ENCODE data around the gene PRKAG1.
A peak's percentile ranks its signal among the peaks of the same experiment; 100 is the strongest.

The PRKAG1 gene

DNA sequence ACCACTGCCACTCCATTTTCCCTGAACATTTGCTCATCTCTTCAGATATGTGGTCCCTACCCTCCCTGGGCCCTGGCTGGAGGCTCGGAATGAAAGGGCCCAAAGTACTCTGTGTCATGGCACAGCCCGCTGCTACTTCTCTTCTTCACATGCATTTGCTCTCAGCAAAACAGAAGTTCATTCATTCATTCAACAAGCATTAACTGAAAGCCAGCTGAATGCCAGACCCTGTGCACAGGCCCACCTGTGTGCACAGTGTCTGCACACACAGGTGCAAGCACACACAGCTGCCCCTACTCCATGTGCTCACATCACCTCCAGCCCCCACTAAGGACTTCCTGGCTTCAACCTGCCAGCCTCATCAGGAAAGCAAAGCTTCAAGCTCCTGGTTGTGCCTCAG lies 32.7 kb downstream of the PRKAG1 start:
- no peak for DNase-seq (ENCODE audit: low read depth in 2 of 2, low spot score in 1 of 2)

DNA sequence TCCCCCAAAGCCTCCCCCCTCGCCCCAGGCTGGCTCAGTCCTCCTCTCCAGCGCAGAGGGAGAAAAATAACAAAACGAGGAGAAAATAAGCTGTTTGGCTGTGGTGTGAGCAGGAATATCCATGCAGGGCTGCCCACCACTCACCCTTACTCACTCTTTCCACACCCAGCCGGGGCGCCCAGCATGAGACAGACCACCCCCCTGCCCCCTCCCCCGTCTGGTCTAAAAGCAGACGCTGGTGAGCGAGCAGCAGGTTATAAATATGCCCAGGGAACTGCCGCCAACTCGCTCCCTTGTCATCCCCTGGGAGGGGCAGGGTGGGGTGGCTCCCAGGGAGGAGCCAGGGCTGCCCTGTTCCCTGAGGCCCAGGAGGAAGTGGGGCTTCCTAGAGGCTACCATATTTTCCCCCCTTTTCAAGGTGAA lies 33.1 kb downstream of the PRKAG1 start:
- no peak for DNase-seq (ENCODE audit: low read depth in 2 of 2, low spot score in 1 of 2)

DNA sequence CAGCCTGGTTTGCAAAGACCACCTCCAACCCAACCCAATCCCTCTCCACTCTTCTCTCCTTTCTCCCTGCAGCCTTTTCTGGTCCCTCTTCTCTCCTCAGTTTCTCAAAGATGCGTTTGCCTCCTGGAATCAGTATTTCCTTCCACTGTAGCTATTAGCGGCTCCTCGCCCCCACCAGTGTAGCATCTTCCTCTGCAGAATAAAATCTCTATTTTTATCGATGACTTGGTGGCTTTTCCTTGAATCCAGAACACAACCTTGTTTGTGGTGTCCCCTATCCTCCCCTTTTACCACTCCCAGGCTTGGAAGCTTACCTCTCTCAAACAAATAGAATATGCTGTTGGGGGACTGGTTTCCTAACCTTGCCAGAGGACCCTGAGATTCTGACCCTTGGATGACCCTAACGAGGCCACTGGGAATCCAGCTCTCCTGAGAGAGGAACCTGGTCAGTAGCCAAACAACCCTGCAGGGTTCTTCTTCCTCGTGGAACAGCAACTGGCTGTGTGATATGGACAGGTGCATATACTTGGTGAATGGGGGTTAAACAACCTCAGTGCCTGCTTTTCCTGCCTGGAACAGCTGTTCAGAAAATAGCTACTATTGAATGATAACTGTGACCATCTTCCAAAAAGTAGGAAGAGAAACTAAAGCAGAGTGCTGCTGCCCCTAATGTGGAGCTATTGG lies 36.0 kb downstream of the PRKAG1 start:
- no peak for DNase-seq (ENCODE audit: low read depth in 2 of 2, low spot score in 1 of 2)

DNA sequence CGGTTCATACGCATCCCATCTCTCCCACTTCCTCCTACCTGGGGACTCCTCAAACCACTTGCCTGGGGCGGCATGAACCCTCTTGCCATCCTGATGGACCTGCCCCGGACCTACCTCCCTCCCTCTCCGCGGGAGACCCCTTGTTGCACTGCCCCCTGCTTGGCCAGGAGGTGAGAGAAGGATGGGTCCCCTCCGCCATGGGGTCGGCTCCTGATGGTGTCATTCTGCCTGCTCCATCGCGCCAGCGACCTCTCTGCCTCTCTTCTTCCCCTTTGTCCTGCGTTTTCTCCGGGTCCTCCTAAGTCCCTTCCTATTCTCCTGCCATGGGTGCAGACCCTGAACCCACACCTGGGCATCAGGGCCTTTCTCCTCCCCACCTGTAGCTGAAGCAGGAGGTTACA lies 36.8 kb downstream of the PRKAG1 start:
- DNase-seq (ENCODE audit: low read depth in 2 of 2, low spot score in 1 of 2), result no peak

DNA sequence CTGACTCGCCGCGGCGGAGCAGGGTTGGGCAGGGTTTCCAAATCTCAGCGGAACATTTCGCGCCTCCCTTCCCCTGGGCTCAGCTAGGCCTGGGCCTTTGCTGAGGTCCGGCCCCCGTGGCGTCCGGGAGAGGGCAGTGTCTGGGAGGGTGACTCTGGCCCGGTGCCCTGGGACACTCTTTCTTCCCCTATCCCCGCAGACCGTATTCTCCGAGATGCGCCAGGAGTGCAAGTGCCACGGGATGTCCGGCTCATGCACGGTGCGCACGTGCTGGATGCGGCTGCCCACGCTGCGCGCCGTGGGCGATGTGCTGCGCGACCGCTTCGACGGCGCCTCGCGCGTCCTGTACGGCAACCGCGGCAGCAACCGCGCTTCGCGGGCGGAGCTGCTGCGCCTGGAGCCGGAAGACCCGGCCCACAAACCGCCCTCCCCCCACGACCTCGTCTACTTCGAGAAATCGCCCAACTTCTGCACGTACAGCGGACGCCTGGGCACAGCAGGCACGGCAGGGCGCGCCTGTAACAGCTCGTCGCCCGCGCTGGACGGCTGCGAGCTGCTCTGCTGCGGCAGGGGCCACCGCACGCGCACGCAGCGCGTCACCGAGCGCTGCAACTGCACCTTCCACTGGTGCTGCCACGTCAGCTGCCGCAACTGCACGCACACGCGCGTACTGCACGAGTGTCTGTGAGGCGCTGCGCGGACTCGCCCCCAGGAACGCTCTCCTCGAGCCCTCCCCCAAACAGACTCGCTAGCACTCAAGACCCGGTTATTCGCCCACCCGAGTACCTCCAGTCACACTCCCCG lies 37.4 kb downstream of the PRKAG1 start:
- no peak for DNase-seq (ENCODE audit: low read depth in 2 of 2, low spot score in 1 of 2)

DNA sequence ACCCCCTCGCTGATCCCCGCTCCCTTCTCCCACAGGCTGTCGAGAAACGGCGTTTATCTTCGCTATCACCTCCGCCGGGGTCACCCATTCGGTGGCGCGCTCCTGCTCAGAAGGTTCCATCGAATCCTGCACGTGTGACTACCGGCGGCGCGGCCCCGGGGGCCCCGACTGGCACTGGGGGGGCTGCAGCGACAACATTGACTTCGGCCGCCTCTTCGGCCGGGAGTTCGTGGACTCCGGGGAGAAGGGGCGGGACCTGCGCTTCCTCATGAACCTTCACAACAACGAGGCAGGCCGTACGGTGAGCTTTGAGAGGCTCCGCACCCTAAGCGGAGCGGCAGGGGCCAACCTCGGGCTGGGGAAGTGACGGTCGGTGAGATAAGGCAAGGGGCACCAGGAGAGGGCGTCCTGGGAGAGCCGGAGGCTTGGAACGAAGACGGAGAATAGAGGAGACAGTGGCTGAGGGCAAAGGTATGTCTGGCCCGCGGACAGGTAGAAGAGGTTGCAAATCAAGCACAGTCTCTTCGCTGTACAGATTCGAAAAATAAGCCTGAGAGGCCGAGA lies 38.1 kb downstream of the PRKAG1 start:
- DNase-seq (ENCODE audit: low read depth in 2 of 2, low spot score in 1 of 2), result no peak

DNA sequence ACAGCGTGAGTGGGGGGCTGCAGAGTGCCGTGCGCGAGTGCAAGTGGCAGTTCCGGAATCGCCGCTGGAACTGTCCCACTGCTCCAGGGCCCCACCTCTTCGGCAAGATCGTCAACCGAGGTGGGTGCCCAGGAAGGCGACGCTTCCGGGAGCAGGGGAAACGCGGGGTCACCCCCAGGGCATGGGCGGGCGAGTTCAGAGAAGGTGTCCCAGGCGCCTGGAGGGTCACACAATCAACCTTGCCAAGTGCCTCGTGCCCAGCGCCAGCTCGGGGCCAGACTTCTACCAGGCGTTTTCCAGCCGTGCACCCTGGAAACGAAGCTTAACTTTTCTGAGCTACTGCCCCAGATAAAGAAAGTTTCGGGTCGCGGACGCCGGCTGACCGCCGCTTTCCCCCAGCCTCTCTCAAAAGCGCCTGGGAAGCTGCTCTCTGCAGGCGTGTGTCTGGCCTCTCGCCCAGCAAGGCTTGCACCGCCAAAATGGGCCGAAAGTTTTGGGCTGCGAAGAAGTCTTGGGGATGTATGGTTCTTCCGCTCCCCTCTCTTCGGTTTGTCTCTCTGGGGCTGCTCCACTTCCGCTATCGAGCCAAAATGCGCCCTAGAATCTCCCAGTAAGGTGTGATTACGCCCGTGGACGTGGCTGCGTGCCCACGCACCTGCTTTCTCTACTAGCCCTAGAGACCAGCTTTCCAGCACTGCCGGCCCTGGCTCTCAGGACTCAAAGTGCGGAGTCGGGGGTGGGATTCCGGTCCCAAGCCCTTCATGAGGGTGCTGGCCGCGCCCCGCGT lies 38.8 kb downstream of the PRKAG1 start:
- DNase-seq (ENCODE audit: low read depth in 2 of 2, low spot score in 1 of 2), result no peak

DNA sequence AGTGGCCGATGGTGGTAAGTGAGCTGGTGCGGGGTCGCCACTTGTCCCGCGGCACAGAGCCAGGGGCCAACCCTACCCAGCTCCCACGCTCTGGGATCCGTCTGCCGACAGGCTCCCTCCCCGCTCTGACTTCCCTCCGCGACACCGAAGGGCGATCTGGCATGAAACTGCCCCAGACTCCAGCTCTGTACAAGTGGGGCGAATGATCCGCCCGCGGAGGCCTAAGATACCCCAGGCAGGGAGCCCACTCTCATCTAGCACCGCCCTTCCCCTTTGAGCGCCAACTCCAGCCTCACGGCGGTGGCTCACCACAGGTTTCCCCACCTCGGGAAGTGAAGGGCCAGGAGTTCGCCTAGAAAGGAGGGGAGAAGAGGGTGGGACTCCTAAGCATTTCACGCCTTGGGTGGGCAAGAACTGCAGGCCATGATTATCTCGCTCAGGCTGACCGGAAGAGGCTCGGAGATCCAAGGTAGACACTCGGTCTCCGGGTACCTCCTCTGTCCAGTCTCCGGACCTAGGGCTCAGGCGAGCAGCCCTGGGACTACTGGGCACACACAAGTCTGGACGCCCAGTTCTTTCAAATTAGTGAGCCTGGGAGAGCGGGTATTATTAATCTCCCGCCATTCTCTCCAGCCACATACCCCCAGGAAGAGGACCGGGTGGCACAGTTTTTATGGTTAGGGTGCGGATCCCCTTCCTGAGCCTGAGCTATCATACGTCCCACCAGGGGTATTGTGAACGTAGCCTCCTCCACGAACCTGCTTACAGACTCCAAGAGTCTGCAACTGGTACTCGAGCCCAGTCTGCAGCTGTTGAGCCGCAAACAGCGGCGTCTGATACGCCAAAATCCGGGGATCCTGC lies 39.6 kb downstream of the PRKAG1 start:
- no peak for DNase-seq (ENCODE audit: low read depth in 2 of 2, low spot score in 1 of 2)

DNA sequence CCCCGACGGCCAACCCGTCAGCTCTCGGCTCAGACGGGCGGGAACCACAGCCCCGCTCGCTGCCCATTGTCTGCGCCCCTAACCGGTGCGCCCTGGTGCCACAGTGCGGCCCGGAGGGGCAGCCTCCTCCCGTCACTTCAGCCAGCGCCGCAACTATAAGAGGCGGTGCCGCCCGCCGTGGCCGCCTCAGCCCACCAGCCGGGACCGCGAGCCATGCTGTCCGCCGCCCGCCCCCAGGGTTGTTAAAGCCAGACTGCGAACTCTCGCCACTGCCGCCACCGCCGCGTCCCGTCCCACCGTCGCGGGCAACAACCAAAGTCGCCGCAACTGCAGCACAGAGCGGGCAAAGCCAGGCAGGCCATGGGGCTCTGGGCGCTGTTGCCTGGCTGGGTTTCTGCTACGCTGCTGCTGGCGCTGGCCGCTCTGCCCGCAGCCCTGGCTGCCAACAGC lies 40.3 kb downstream of the PRKAG1 start, which contains the start of gene WNT1:
Gene WNT1, plus strand, starts transcription at position 32 of the 450 bp plus-strand sequence. Its CDS starts 329 bp downstream, at position 361.
- no peak for DNase-seq (ENCODE audit: low read depth in 2 of 2, low spot score in 1 of 2)

DNA sequence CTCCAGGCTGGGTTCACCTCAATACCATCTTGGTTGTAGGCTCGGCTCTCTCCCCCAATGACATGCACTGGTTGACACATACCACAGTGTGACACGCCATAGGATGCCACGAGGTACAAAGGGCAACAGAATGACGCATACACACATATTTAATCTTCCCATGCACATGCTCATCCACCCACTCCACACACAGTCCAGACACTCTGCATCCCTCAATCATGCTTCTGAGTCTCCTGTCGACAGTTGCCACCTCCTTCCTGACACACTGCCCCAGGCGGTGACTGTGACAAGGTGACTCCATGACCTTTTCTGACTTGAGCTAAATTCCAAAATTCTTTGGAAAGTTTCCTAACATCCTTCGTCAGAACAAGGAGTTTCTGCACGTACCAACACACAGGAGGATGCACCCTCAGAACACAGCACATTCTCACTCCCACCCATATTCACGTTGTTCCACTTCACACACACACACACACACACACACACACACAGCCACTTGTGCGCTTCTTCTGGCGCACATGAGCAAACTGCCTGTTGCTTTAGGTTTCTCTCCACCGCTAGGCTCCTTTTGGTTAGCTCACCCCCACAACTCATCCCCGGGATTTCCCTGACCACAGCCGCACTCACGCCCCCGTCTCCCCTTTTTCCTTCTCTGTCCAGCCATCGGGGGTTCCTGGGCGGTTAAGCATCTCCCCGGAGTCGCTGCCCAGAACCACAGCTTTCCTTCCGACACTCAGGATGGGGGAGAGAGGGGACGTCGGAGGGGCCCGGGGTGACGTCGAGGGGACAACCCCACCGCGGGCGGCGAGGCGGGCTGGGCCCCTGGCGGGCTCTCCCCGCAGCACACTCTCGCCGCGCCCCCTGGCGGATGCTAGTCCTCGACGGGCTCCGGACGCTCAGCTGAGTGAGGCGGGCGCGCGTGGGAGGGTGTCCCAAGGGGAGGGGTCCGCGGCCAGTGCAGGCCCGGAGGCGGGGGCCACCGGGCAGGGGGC lies 41.0 kb downstream of the PRKAG1 start:
- DNase-seq (ENCODE audit: low read depth in 2 of 2, low spot score in 1 of 2), result peak; percentile 63 to 66

DNA sequence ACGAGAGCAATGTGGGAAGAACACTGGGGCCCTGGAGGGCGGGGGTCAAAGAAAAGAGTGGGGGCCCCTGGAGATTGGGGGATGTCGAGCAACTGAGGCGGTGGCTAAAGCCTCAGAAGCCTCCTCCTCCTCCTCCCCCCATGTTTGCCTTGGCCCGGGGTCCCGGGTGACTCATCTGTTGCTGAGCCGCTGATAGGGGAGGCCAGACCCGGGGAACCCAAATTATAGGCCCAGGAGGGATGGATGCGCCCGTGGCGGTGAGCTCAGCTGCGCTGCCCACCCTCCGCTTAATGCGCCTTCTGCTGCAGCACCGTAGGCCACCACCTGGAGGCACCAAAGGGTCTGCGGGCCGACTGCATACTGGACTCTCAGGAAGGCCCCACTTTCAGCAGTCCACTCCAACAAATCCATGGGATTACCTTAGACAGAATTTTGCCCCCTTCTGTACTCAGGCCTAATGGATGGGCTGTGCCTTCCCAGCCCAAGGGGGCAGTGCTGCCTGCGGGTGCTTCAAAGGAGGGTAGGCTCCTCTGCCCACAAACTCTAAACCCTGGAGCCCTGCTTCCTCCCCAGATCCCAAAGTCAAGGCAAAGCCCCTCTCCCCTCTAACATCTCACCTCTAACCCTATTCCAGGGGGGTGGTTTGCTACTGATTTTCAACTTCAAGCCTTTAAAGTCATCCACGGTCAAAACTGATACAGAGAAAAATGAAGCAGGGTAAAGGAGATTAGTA lies 44.5 kb downstream of the PRKAG1 start:
- DNase-seq (ENCODE audit: low read depth in 2 of 2, low spot score in 1 of 2), result no peak

DNA sequence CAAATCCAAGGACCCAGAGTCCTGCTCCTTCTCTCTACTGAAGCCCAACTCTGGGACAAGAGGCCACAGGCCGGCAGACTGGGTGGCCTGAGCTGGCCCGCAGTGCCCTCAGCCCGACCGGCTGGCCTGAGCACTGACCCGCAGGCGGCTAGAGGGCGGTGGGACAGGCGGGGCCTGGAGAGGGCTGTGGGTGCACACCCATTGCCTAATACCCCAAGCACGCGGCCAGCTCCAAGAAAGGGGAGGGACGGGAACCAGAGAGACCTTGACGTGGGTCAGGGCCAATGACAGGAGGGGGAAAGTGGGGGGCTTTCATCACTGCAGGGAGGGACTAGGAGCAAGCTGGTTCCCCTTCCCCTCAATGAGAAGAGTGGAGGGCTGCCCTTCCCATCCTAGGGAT lies 45.0 kb downstream of the PRKAG1 start:
- DNase-seq (ENCODE audit: low read depth in 2 of 2, low spot score in 1 of 2), result no peak

DNA sequence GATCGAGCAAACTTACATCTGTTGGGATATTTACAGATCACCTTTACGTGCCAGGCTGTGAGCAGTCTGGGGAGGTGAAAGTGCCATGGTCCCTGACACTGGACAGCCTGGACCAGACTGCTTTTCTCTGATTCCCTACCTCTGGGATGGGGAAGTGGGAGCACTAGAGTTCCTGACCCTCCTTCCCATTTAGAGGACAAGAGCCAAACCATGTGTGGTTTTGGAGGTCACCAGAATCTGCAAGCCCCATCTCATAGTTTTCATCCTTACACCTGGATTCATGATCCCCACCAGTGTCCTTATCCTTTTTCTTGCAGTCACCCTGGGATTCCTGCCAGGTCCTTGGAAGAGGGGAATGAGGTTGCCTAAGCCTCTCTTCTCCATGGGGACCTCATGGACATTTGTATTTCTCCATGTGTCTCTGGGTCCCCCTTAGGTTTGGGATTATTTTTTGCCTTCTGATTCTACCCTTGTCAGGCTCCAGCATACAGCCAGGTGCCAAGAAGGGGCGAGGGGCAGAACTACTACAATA lies 45.6 kb downstream of the PRKAG1 start:
- no peak for DNase-seq (ENCODE audit: low read depth in 2 of 2, low spot score in 1 of 2)

DNA sequence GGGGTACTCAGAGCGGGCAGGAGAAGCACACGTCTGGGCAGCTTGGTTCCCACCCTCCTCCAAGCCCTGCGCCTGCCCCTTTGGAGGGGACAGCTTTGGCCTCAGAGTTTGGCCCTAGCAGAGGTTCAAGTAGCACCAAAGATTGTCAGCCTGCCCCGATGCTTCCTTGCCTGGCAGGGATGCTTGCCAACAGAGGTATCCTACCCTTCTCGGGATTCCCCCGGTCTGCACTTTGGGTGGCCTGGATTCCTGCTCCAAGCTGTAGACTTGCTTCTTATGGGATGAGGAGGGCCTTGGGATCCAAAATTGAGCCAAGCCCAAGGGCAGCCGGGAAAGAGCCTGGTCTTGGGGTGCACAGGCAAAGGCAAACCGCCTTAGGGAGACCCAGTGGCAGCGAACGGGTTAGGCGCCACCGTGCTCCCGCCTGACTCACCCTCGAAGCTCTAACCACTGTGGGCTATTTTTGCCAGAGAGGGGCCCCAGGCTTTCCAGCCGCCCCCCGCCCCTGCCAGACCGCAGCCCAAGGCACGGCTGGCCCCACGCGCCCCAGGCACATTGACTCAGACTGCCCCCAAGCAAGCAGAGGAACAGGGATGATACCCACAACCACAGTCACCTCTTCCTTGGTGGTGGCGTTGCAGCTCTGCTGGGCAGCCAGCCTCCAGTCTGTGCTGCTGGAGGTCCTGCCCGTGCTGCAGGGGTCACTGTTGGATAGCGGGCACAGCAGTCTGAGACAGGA lies 46.2 kb downstream of the PRKAG1 start:
- DNase-seq (ENCODE audit: low read depth in 2 of 2, low spot score in 1 of 2), result no peak

DNA sequence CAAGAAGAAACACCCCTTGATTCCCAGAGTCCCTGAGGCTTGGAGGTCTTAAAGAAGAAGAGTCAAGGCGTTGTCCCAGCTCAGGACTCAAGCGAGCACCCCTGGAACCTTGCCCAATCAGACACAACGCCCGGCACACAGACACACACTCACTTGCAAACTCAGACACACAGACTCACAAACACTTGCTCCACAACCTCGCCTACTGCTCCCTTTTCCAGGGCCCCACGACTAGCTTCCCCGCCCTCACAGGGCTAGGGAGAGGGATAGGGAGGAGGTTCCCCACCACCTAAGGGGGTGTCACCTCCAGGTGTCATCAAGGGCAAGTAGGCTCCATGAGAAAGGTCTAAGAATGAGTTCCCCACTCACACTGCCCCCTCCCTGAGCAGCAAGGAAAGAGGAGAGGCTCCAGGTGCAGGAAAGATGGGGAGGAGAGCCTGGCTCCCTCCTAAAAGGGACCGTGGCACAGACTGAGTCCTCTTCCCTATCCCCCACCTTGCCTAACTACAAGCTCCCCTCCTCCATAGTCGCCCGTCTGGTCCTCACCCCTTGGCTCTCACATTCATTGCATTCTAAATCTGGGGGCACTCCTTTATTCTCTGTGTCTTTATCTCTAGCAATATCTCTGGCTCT lies 47.8 kb downstream of the PRKAG1 start:
- no peak for DNase-seq (ENCODE audit: low read depth in 2 of 2, low spot score in 1 of 2)

DNA sequence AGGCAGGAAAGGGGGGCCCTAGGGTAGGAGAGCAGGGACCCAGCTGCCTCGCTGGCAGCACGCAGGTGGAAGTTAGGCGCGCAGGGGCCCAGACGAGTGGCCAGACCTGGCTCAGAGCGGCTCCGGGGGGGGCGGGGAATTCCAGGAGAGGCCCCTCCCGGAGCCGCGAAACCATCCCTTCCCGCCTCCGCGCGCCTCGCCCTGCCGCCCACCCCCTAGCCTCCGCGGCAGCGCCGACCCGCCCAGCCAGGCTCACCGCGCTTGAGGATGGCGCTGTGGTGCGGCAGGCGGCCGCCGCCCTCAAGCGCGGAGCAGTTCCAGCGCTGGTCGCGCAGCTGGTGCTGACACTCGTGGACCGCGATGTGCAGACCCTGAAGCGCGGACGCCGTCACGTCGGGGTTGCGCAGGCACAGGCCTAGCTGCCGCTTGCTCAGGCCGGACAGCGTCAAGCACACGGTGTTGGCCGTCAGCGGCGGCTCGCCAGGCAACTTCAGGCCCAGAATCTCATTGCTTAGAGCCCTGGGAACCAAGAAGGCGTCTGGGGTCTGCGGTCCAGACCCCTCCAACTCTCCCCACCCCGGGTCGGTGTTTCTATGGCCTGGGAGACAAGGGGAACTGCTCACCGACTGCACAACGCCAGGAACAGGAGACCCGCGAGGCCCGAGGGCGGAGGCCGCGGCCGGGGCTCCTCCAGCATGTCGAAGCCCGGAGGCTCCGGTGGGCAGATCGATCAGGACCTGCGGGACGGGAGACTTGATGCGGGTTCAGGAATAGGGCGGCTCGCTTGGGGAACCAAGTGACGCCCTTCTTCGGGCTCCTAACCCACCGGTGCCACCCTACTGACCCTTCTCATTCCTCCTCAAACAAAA lies 48.5 kb downstream of the PRKAG1 start:
- no peak for DNase-seq (ENCODE audit: low read depth in 2 of 2, low spot score in 1 of 2)
